HG03103 (cell line): ENCODE data around the gene CADPS.

Experiments used
- ATAC-seq: cut with Tn5 transposase; IDR thresholded peaks from one replicate; pipeline ENCODE4 v1.9.1; 2021; ENCODE audit warnings: low read depth; ENCODE audit not compliant: unreplicated experiment

The CADPS gene

GRCh38 chr3:62462788-62463187 lies 412.4 kb downstream of the CADPS start:
- ATAC-seq, result no peak

- ATAC-seq, result no peak
Measured at GRCh38 chr3:62462104-62462762, 413.0 kb downstream of the CADPS start.

- ATAC-seq, result no peak
Measured at GRCh38 chr3:62454916-62455315, 420.3 kb downstream of the CADPS start.

- no peak for ATAC-seq
Measured at GRCh38 chr3:62453448-62453847, 421.8 kb downstream of the CADPS start.

- no peak for ATAC-seq
Measured at GRCh38 chr3:62451211-62451887, 423.9 kb downstream of the CADPS start.

- peak; percentile 80 for ATAC-seq
Measured at GRCh38 chr3:62446337-62446940, 428.8 kb downstream of the CADPS start.

GRCh38 chr3:62445275-62445674 lies 429.9 kb downstream of the CADPS start:
- ATAC-seq, result no peak

GRCh38 chr3:62439978-62440377 lies 435.2 kb downstream of the CADPS start:
- ATAC-seq, result no peak

GRCh38 chr3:62439176-62439813 lies 435.9 kb downstream of the CADPS start:
- no peak for ATAC-seq

- no peak for ATAC-seq
Measured at GRCh38 chr3:62436785-62437184, 438.4 kb downstream of the CADPS start.

- ATAC-seq, result no peak
Measured at GRCh38 chr3:62433396-62433795, 441.8 kb downstream of the CADPS start.

- ATAC-seq, result no peak
Measured at GRCh38 chr3:62421207-62421606, 454.0 kb downstream of the CADPS start.

- ATAC-seq, result no peak
Measured at GRCh38 chr3:62416144-62416543, 459.1 kb downstream of the CADPS start.

- no peak for ATAC-seq
Measured at GRCh38 chr3:62415312-62415801, 459.9 kb downstream of the CADPS start.

GRCh38 chr3:62414786-62415185 lies 460.4 kb downstream of the CADPS start:
- no peak for ATAC-seq

GRCh38 chr3:62413687-62414086 lies 461.5 kb downstream of the CADPS start:
- no peak for ATAC-seq

GRCh38 chr3:62406945-62407344 lies 468.3 kb downstream of the CADPS start:
- ATAC-seq, result no peak

GRCh38 chr3:62405566-62405965 lies 469.6 kb downstream of the CADPS start:
- ATAC-seq, result no peak

- ATAC-seq, result no peak
Measured at GRCh38 chr3:62405135-62405534, 470.1 kb downstream of the CADPS start.

- ATAC-seq, result no peak
Measured at GRCh38 chr3:62404321-62404720, 470.9 kb downstream of the CADPS start.

- ATAC-seq, result no peak
Measured at GRCh38 chr3:62403765-62404164, 471.5 kb downstream of the CADPS start.
